Naive thymus-derived CD4-positive, alpha-beta T cell (primary cell): ENCODE results near the gene ARMC5. TPM values are rescaled to one million over a fixed set of nuclear protein-coding genes. Genes with fewer than 3 reads are reported as not detected.

ENCODE experiments used
- ATAC-seq: fragments of 150-1000 bp; cut with Tn5 transposase; 2 replicates; pipeline ENCODE4 v1.10.0; 2021; ENCODE audit warnings: mild to moderate bottlenecking, moderate library complexity
- CTCF ChIA-PET: fragments of 350-600 bp; sonication (Branson Sonifier 250); formaldehyde crosslinking; loops from one replicate; lab custom pipeline; 2021; ENCODE audit warnings: antibody characterized with exemption; lab: Charles Lee
- POLR2A ChIA-PET: fragments of 350-600 bp; sonication (Branson Sonifier 250); formaldehyde crosslinking; loops from one replicate; lab custom pipeline; 2021; ENCODE audit warnings: antibody characterized with exemption, inconsistent platforms; lab: Charles Lee
- DNase-seq, 9 donors: peaks; one replicate each; pipeline versions ENCODE4 v3.0.0 to v3.0.0-alpha.2; 2020 to 2022; ENCODE audit warnings: mixed read lengths in 1 of 9
- H3K27ac ChIP-seq: one replicate; pipeline ENCODE4 v1.7.0; 2013; ENCODE audit warnings: mild to moderate bottlenecking, low read depth, low read length, moderate library complexity
- H3K27me3 ChIP-seq, 2 donors: one replicate each; pipeline ENCODE4 v1.7.0; 2013; ENCODE audit warnings: low read length in 2 of 2, mild to moderate bottlenecking in 2 of 2, moderate library complexity in 2 of 2; ENCODE audit not compliant: control insufficient read depth in 2 of 2, insufficient read depth in 2 of 2
- H3K36me3 ChIP-seq, 3 experiments: 1 replicate in 2 of 3; 2 replicates in 1 of 3; pipeline ENCODE4 v1.7.0; 2013; ENCODE audit warnings: low read length in 3 of 3, mild to moderate bottlenecking in 3 of 3, moderate library complexity in 1 of 3; ENCODE audit not compliant: insufficient read depth in 3 of 3, control insufficient read depth in 2 of 3
- H3K4me1 ChIP-seq, 2 donors: one replicate each; pipeline ENCODE4 v1.7.0; 2013; ENCODE audit warnings: low read length in 2 of 2, mild to moderate bottlenecking in 2 of 2, moderate library complexity in 1 of 2; ENCODE audit not compliant: control insufficient read depth in 2 of 2, insufficient read depth in 2 of 2
- H3K4me3 ChIP-seq: 2 replicates; pipeline ENCODE4 v1.7.0; 2013; ENCODE audit warnings: mild to moderate bottlenecking, low read length
- H3K9me3 ChIP-seq, 3 experiments: 1 replicate in 2 of 3; 2 replicates in 1 of 3; pipeline ENCODE4 v1.7.0; 2013; ENCODE audit warnings: low read length in 3 of 3; ENCODE audit not compliant: control insufficient read depth in 2 of 3
- H3K27ac Mint-ChIP-seq, 9 donors: one replicate each; pipeline ENCODE4 v1.8.0; 2020 to 2022; ENCODE audit warnings: mixed read lengths in 9 of 9, mild to moderate bottlenecking in 8 of 9, moderate library complexity in 5 of 9, inconsistent platforms in 2 of 9
- H3K27me3 Mint-ChIP-seq, 5 donors: one replicate each; pipeline ENCODE4 v1.8.0; 2021 to 2022; ENCODE audit warnings: mixed read lengths in 5 of 5, mild to moderate bottlenecking in 1 of 5
- H3K36me3 Mint-ChIP-seq, 5 donors: one replicate each; pipeline ENCODE4 v1.8.0; 2020 to 2022; ENCODE audit warnings: mixed read lengths in 5 of 5, mild to moderate bottlenecking in 3 of 5, inconsistent platforms in 1 of 5
- H3K4me1 Mint-ChIP-seq, 7 donors: one replicate each; pipeline ENCODE4 v1.8.0; 2020 to 2022; ENCODE audit warnings: mixed read lengths in 7 of 7, mild to moderate bottlenecking in 3 of 7, inconsistent platforms in 1 of 7
- H3K4me3 Mint-ChIP-seq, 10 donors: one replicate each; pipeline ENCODE4 v1.8.0; 2020 to 2022; ENCODE audit warnings: mild to moderate bottlenecking in 10 of 10, mixed read lengths in 10 of 10, moderate library complexity in 6 of 10, inconsistent platforms in 2 of 10
- H3K9me3 Mint-ChIP-seq, 11 donors: one replicate each; pipeline ENCODE4 v1.8.0; 2020 to 2022; ENCODE audit warnings: mixed read lengths in 11 of 11, mild to moderate bottlenecking in 4 of 11, inconsistent platforms in 1 of 11, moderate library complexity in 1 of 11
- intact Hi-C, 2 donors: fragments of 100-400 bp; cut with micrococcal nuclease; formaldehyde crosslinking; loops; one replicate each; pipeline ENCODE4 v1.15.1; 2023
- polyA plus RNA-seq, 2 donors: library from polyadenylated mRNA; unstranded; fragments of 300-500 nt; fragmentation: Illumina TruSeq; gene quantifications; one replicate each; pipeline ENCODE4 v1.2.3, GENCODE V29; 2021
- total RNA-seq, 6 experiments: library from RNA in 5 of 6; stranded (reverse) in 5 of 6; gene quantifications; 1 replicate in 5 of 6; 2 replicates in 1 of 6; pipeline ENCODE4 v1.2.3 and lab custom pipeline; 2021 to 2026

The ARMC5 gene
- total RNA-seq: 10 to 100 TPM in 3 of 5 experiments, 1 to 10 TPM in 2; 8.5 to 14.4 (median 11.5) TPM
- 10 to 100 TPM in 1 of 2 donors, 1 to 10 TPM in 1; 6.2 to 12.1 TPM for polyA plus RNA-seq
- 38.4 reads per million, percentile 65 among the genes with 10 or more reads in this experiment for total RNA-seq (lab: John Stamatoyannopoulos, UW)

- Histone ChIP-seq H3K27ac (peak within 1 kb of the TSS; percentile 95), H3K9me3 (no peaks in the 10 kb centered on the region), H3K27me3 (no peaks in the 10 kb centered on the region), H3K36me3 (peaks cover 0 to 14% (median 0%) of the 10 kb centered on the region in 3 experiments), H3K4me3 (peak within 1 kb of the TSS; percentile 87), H3K4me1 (peaks cover 32 to 37% of the 10 kb centered on the region in 2 donors)
- POLR2A ChIA-PET: interaction anchor here (0.6 to 5.2 kb wide), 28 partner anchors 9 to 645 kb away, joined by 3 to 69 read pairs (median 6); partner anchors contain the start of genes COX6A2, FUS, KAT8 and RUSF1
- H3K36me3 Mint-ChIP-seq: peaks cover 3 to 14% (median 4%) of the 10 kb centered on the region in 5 donors
- no peaks in the 10 kb centered on the region for H3K27me3 Mint-ChIP-seq
- DNase-seq (peak in 7 of 9 donors; percentile 92 to 99 (median 98)), ATAC-seq (peak; percentile 81)
- CTCF ChIA-PET: interaction anchor here (1.0 to 3.4 kb wide), 4 partner anchors 16 to 613 kb away, joined by 3 to 11 read pairs (median 4); partner anchors contain the start of genes ZNF267 and ZNF843
- intact Hi-C loops: loop anchor here (1.0 to 5.0 kb wide), 26 partner anchors 16 to 800 kb away; partner anchors contain the start of genes BCKDK (in 2 of the 2), FUS (in 2 of the 2), RUSF1 (in 2 of the 2) and ZNF646 (in 2 of the 2)
- peak within 1 kb of the TSS; percentile 94 to 99 (median 98) for H3K27ac Mint-ChIP-seq
- peak within 1 kb of the TSS; percentile 88 to 96 (median 94) for H3K4me3 Mint-ChIP-seq
- peaks cover 0 to 2% (median 0%) of the 10 kb centered on the region in 11 donors for H3K9me3 Mint-ChIP-seq
- H3K4me1 Mint-ChIP-seq: peaks cover 26 to 51% (median 46%) of the 10 kb centered on the region in 7 donors
These were observed at the start of gene ARMC5 for GRCh38 chr16:31458844-31459686. ARMC5 (plus strand) TSS chr16:31459501; CDS start chr16:31459525, 24 bp downstream.

GRCh38 chr16:31410082-31410481 is 49.2 kb upstream of the ARMC5 start:
- H3K4me3 Mint-ChIP-seq: no peak overlapping the region
- H3K9me3 Mint-ChIP-seq: no peaks in the 10 kb centered on the region
- ATAC-seq (no peak), DNase-seq (no peak)
- no peaks in the 10 kb centered on the region for H3K9me3 ChIP-seq
- no peaks in the 10 kb centered on the region for H3K36me3 Mint-ChIP-seq
- ChIA-PET POLR2A (no interaction called here), CTCF (interaction anchor here (0.7 kb wide), 1 partner anchor 210 kb away, joined by 3 read pairs; no protein-coding TSS in a partner anchor)
- H3K27ac ChIP-seq: no peak overlapping the region
- no peak overlapping the region for H3K4me3 ChIP-seq
- H3K27me3 Mint-ChIP-seq: peaks cover 0 to 20% (median 0%) of the 10 kb centered on the region in 5 donors
- intact Hi-C loops: no loop called here
- no peaks in the 10 kb centered on the region for H3K27me3 ChIP-seq
- H3K36me3 ChIP-seq: no peaks in the 10 kb centered on the region
- H3K27ac Mint-ChIP-seq: no peak overlapping the region
- H3K4me1 ChIP-seq: peaks cover 0 to 14% of the 10 kb centered on the region in 2 donors
- peaks cover 0 to 12% (median 0%) of the 10 kb centered on the region in 7 donors for H3K4me1 Mint-ChIP-seq

GRCh38 chr16:31411024-31411844 is 48.1 kb upstream of the ARMC5 start:
- no peaks in the 10 kb centered on the region for H3K9me3 Mint-ChIP-seq
- ChIA-PET CTCF (no interaction called here), POLR2A (no interaction called here)
- ATAC-seq (no peak), DNase-seq (no peak)
- Histone ChIP-seq H3K9me3 (no peaks in the 10 kb centered on the region), H3K4me3 (no peak overlapping the region), H3K27me3 (no peaks in the 10 kb centered on the region), H3K4me1 (peaks cover 0 to 16% of the 10 kb centered on the region in 2 donors), H3K36me3 (no peaks in the 10 kb centered on the region), H3K27ac (no peak overlapping the region)
- peaks cover 0 to 16% (median 0%) of the 10 kb centered on the region in 7 donors for H3K4me1 Mint-ChIP-seq
- no peak overlapping the region for H3K27ac Mint-ChIP-seq
- H3K4me3 Mint-ChIP-seq: no peak overlapping the region
- no peaks in the 10 kb centered on the region for H3K36me3 Mint-ChIP-seq
- intact Hi-C loops: no loop called here
- H3K27me3 Mint-ChIP-seq: peaks cover 0 to 23% (median 0%) of the 10 kb centered on the region in 5 donors

GRCh38 chr16:31412750-31413149 is 46.6 kb upstream of the ARMC5 start:
- Histone ChIP-seq H3K27ac (no peak overlapping the region), H3K36me3 (no peaks in the 10 kb centered on the region), H3K4me1 (peaks cover 0 to 20% of the 10 kb centered on the region in 2 donors), H3K9me3 (no peaks in the 10 kb centered on the region), H3K27me3 (no peaks in the 10 kb centered on the region), H3K4me3 (no peak overlapping the region)
- DNase-seq (no peak), ATAC-seq (no peak)
- Mint-ChIP-seq H3K9me3 (peaks cover 0 to 3% (median 0%) of the 10 kb centered on the region in 11 donors), H3K4me3 (no peak overlapping the region), H3K27me3 (peaks cover 0 to 20% (median 0%) of the 10 kb centered on the region in 5 donors), H3K4me1 (peaks cover 0 to 23% (median 6%) of the 10 kb centered on the region in 7 donors), H3K36me3 (no peaks in the 10 kb centered on the region), H3K27ac (no peak overlapping the region)
- ChIA-PET CTCF (no interaction called here), POLR2A (no interaction called here)
- intact Hi-C loops: no loop called here

- CTCF ChIA-PET: no interaction called here
- no peaks in the 10 kb centered on the region for H3K36me3 ChIP-seq
- H3K9me3 Mint-ChIP-seq: peaks cover 0 to 5% (median 2%) of the 10 kb centered on the region in 11 donors
These were observed 45.9 kb upstream of the ARMC5 start for GRCh38 chr16:31413381-31413780.

GRCh38 chr16:31413943-31414342 is 45.4 kb upstream of the ARMC5 start:
- POLR2A ChIA-PET: no interaction called here
- H3K27ac Mint-ChIP-seq: no peak overlapping the region
- DNase-seq: no peak
- peaks cover 0 to 5% (median 2%) of the 10 kb centered on the region in 11 donors for H3K9me3 Mint-ChIP-seq
- peaks cover 0 to 29% (median 6%) of the 10 kb centered on the region in 7 donors for H3K4me1 Mint-ChIP-seq
- peaks cover 0 to 24% of the 10 kb centered on the region in 2 donors for H3K4me1 ChIP-seq
- H3K4me3 ChIP-seq: no peak overlapping the region
- CTCF ChIA-PET: no interaction called here
- no peaks in the 10 kb centered on the region for H3K9me3 ChIP-seq
- no peaks in the 10 kb centered on the region for H3K27me3 ChIP-seq
- H3K4me3 Mint-ChIP-seq: no peak overlapping the region
- no peak for ATAC-seq
- no peaks in the 10 kb centered on the region for H3K36me3 ChIP-seq
- no peak overlapping the region for H3K27ac ChIP-seq
- intact Hi-C loops: no loop called here
- peaks cover 0 to 6% (median 0%) of the 10 kb centered on the region in 5 donors for H3K36me3 Mint-ChIP-seq
- peaks cover 0 to 25% (median 0%) of the 10 kb centered on the region in 5 donors for H3K27me3 Mint-ChIP-seq

More at GRCh38 chr16:31413381-31413780, 45.9 kb upstream of the ARMC5 start:
- no peaks in the 10 kb centered on the region for H3K27me3 ChIP-seq
- DNase-seq (no peak), ATAC-seq (no peak)
- H3K27ac ChIP-seq: no peak overlapping the region
- peaks cover 0 to 26% (median 6%) of the 10 kb centered on the region in 7 donors for H3K4me1 Mint-ChIP-seq
- POLR2A ChIA-PET: no interaction called here
- no peaks in the 10 kb centered on the region for H3K9me3 ChIP-seq
- H3K4me3 Mint-ChIP-seq: no peak overlapping the region
- H3K27me3 Mint-ChIP-seq: peaks cover 0 to 25% (median 0%) of the 10 kb centered on the region in 5 donors
- peaks cover 0 to 5% (median 0%) of the 10 kb centered on the region in 5 donors for H3K36me3 Mint-ChIP-seq
- H3K4me3 ChIP-seq: no peak overlapping the region
- intact Hi-C loops: no loop called here
- peaks cover 0 to 22% of the 10 kb centered on the region in 2 donors for H3K4me1 ChIP-seq
- peak overlapping the region in 1 of 9 donors; percentile 14 for H3K27ac Mint-ChIP-seq
